Activated CD4-positive, alpha-beta T cell treated with anti-CD3 and anti-CD28 coated beads for 1 hour (primary cell): Measurements from ENCODE around the gene PTH1R.

ENCODE experiments used
- DNase-seq: peaks from one replicate; pipeline ENCODE4 v3.0.0-alpha.2; 2020

The PTH1R gene

GRCh38 chr3:46865031-46865507 is 12.5 kb upstream of the PTH1R start:
- no peak for DNase-seq

GRCh38 chr3:46865546-46865945 is 12.0 kb upstream of the PTH1R start:
- DNase-seq: no peak

- DNase-seq: no peak
Observed at GRCh38 chr3:46866032-46866595, 11.4 kb upstream of the PTH1R start.

GRCh38 chr3:46866720-46867549 is 10.6 kb upstream of the PTH1R start:
- DNase-seq: peak; percentile 68

- no peak for DNase-seq
Observed at GRCh38 chr3:46867550-46867898, 10.0 kb upstream of the PTH1R start.

GRCh38 chr3:46868287-46868686 is 9.2 kb upstream of the PTH1R start:
- no peak for DNase-seq

GRCh38 chr3:46868948-46869347 is 8.6 kb upstream of the PTH1R start:
- no peak for DNase-seq

- DNase-seq: no peak
Observed at GRCh38 chr3:46869440-46869839, 8.1 kb upstream of the PTH1R start.

GRCh38 chr3:46870651-46871050 is 6.9 kb upstream of the PTH1R start:
- no peak for DNase-seq

GRCh38 chr3:46871222-46871621 is 6.3 kb upstream of the PTH1R start:
- DNase-seq: no peak

- no peak for DNase-seq
Observed at GRCh38 chr3:46873521-46873920, 4.0 kb upstream of the PTH1R start.

- no peak for DNase-seq
Observed at GRCh38 chr3:46874430-46874829, 3.1 kb upstream of the PTH1R start.

- DNase-seq: no peak
Observed at GRCh38 chr3:46875560-46875959, 2.0 kb upstream of the PTH1R start.

- no peak for DNase-seq
Observed at GRCh38 chr3:46876313-46877300, 914 bp upstream of the PTH1R start.

GRCh38 chr3:46878781-46879436 is 1.4 kb downstream of the PTH1R start:
- DNase-seq: no peak

GRCh38 chr3:46880884-46881595 is 3.5 kb downstream of the PTH1R start:
- no peak for DNase-seq

GRCh38 chr3:46881596-46882376 is 4.3 kb downstream of the PTH1R start:
- DNase-seq: no peak

GRCh38 chr3:46882377-46883053 is 5.0 kb downstream of the PTH1R start:
- DNase-seq: no peak

- DNase-seq: no peak
Observed at GRCh38 chr3:46883054-46883829, 5.7 kb downstream of the PTH1R start.

- DNase-seq: no peak
Observed at GRCh38 chr3:46883830-46884185, 6.3 kb downstream of the PTH1R start.
